GM12874 (cell line): ENCODE data around the gene DEGS1.
A peak's percentile ranks its signal among the peaks of the same experiment; 100 is the strongest.

Experiments used
- TF ChIP-seq, protein P1 (sequence below): IDR thresholded peaks from 2 replicates; pipeline ENCODE4 v1.5.1; 2011; ENCODE audit warnings: low read depth, mild to moderate bottlenecking, control low read depth, low read length, moderate library complexity; ENCODE audit not compliant: insufficient read depth

DEGS1 gene

DNA sequence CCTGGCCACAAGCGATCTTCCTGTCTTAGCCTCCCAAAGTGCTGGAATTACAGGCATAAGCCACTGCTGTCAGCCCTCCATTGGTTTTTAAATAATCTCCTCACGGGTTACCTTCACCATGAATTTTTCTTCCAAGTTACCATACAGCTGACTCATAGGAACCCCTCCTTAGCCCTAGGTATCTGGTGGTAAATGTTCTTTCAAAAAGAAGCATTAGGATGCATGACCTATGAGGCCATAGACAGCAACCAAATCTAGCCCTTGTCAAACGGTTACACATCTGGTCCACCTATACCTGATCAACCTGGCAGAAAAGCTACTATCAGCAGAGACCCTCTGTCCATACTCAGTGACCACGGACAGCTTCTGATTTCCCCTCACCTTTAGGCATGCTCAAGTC is 12.7 kb upstream of the DEGS1 start:
- TF ChIP-seq, protein P1, sequence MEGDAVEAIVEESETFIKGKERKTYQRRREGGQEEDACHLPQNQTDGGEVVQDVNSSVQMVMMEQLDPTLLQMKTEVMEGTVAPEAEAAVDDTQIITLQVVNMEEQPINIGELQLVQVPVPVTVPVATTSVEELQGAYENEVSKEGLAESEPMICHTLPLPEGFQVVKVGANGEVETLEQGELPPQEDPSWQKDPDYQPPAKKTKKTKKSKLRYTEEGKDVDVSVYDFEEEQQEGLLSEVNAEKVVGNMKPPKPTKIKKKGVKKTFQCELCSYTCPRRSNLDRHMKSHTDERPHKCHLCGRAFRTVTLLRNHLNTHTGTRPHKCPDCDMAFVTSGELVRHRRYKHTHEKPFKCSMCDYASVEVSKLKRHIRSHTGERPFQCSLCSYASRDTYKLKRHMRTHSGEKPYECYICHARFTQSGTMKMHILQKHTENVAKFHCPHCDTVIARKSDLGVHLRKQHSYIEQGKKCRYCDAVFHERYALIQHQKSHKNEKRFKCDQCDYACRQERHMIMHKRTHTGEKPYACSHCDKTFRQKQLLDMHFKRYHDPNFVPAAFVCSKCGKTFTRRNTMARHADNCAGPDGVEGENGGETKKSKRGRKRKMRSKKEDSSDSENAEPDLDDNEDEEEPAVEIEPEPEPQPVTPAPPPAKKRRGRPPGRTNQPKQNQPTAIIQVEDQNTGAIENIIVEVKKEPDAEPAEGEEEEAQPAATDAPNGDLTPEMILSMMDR = no peak

DNA sequence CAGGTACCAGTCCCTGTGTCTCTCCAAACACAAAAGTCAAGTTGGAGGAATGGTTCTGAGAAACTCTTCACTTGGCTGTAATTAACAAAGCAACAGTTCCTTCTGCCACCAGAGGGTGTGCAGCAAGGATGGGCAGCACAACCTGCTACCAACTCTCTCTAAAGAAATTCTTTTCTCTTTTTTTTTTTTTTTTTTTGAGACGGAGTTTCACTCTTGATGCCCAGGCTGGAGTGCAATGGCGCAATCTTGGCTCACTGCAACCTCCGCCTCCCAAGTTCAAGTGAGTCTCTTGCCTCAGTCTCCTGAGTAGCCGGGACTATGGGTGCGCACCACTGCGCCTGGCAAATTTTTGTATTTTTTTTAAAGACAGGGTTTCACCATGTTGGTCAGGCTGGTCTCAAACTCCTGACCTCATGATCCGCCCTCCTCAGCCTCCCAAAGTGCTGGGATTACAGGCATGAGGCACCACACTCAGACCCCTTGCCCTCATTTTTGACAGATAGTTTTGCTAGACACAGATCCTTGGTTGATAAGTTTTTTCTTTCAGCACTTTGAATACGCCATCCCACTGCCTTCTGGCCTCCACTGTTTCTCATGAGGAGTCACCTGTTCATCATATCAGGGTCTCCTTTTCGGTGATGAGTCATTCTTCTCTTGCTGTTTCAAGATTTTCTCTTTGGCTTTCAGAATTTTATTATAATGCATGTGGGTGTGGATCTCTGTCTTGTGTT is 12.1 kb upstream of the DEGS1 start:
- TF ChIP-seq, protein P1 = peak; percentile 38; the same call in 1 of the 2 replicates

DNA sequence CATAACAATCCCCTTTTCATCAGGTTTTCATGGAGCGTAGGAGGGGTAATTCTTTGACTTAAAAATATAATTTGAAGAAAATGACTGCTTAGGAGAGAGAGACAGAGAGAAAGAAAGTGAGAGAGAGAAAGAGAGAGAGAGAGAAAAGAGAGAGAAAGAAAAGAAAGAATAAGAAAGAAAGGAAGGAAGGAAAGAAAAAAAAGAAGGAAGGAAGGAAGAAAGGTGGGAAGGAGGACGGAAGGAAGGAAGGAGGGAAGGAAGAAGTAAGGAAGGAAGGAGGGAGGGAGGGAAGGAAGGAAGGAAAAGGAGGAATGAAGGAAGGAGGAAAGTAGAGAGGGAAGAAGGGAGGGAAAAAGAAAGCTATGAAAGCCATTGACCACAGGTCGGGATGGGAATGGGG is 10.8 kb upstream of the DEGS1 start:
- TF ChIP-seq, protein P1 = no peak

DNA sequence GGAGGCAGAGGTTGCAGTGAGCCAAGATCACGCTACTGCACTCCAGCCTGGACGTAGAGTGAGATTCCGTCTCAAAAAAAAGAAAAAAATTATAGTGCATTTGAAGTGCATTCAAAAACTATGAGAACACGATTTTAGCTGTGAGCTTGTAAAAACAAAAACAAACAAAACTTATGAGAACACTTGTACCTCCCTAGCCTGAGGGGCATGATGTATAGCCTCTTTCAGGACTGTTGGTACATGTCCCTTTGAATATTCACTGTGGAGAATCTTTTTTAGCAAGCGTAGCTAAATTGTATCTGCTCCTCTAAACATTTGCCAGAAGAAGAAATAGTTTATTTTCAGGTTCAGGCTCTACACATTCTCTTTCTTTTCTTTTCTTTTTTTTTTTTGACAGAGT is 9.5 kb upstream of the DEGS1 start:
- TF ChIP-seq, protein P1 = no peak

DNA sequence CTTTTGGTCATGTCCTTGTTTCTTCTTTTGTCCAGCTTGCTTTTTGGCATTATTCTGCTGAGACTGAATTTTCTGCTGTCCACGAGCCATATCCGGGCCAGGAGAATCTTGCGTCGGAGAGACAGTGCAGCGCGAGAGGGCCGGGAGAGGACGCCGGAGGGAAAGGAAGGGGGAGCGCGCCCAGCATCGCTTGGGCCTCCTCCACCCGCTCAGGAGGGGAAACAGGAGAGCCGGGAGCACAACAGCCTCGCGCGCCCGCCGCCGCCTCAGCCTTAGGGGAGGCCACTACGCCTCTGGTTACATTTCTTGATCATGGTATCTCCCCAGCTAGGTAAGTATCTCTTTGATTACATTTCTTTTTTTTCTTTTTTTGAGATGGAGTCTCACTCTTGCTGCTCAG is 7.4 kb upstream of the DEGS1 start:
- TF ChIP-seq, protein P1 = no peak

DNA sequence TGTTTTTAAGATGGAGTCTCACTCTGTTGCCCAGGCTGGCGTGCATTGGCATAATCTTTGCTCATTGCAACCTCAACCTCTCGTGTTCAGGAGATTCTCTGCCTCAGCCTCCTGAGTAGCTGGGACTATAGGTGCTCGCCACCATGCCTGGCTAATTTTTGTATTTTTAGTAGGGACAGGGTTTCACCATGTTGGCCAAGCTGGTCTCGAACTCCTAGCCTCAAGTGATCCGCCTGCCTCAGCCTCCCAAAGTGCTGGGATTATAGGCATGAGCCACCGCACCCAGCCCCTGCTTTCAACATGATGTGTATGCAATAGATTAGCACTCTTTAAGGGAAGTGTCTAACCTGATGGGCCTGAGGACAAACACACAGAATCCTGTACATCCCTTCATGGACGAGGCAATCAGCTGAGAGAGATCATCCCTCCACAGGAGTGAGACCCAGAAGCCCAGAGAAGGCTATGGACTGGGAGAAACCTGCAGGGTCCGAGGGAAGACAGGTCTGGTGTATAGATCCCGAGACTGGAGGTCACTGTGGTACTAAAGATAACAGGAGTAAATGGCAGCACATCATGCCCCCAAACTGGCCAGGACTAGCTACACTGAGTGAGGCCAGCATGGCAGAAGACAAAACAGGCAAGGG is 5.6 kb upstream of the DEGS1 start:
- TF ChIP-seq, protein P1 = no peak

DNA sequence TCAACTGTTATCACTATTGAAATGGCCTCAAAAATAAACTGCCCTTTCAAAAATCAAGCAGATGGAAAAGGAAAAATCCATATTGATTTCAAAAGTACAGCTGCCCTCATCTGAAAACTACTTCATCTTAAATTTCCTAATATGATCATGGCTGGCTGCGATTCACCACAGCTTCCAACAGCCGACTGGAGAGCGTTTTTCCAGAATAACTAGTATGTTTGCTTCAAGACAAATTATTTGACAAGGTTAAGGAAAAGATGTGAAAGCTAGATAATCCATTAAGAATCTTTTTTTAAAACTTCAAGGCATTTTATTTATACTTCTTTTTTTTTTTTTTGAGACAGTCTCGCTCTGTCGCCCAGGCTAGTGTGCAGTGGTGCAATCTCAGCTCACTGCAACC is 4.1 kb upstream of the DEGS1 start:
- TF ChIP-seq, protein P1 = no peak
